ENCODE data around the gene SEC22C.
A peak's percentile ranks its signal among the peaks of the same experiment; 100 is the strongest.

DNA sequence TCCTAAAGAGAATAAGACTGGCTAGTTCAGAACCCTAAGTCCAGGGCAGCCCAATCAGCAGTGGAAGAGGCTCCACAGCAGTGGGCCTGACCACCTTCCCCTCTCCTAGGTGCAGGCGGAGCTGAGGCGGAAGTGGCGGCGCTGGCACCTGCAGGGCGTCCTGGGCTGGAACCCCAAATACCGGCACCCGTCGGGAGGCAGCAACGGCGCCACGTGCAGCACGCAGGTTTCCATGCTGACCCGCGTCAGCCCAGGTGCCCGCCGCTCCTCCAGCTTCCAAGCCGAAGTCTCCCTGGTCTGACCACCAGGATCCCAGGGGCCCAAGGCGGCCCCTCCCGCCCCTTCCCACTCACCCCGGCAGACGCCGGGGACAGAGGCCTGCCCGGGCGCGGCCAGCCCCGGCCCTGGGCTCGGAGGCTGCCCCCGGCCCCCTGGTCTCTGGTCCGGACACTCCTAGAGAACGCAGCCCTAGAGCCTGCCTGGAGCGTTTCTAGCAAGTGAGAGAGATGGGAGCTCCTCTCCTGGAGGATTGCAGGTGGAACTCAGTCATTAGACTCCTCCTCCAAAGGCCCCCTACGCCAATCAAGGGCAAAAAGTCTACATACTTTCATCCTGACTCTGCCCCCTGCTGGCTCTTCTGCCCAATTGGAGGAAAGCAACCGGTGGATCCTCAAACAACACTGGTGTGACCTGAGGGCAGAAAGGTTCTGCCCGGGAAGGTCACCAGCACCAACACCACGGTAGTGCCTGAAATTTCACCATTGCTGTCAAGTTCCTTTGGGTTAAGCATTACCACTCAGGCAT is 45.6 kb downstream of the SEC22C start:
- TF ChIP-seq, protein P1, sequence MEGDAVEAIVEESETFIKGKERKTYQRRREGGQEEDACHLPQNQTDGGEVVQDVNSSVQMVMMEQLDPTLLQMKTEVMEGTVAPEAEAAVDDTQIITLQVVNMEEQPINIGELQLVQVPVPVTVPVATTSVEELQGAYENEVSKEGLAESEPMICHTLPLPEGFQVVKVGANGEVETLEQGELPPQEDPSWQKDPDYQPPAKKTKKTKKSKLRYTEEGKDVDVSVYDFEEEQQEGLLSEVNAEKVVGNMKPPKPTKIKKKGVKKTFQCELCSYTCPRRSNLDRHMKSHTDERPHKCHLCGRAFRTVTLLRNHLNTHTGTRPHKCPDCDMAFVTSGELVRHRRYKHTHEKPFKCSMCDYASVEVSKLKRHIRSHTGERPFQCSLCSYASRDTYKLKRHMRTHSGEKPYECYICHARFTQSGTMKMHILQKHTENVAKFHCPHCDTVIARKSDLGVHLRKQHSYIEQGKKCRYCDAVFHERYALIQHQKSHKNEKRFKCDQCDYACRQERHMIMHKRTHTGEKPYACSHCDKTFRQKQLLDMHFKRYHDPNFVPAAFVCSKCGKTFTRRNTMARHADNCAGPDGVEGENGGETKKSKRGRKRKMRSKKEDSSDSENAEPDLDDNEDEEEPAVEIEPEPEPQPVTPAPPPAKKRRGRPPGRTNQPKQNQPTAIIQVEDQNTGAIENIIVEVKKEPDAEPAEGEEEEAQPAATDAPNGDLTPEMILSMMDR (IDR thresholded peaks at IDR 0.05): peak; percentile 57
- no peak for TF ChIP-seq EZH2 (IDR thresholded peaks at IDR 0.05)
- no peak for TF ChIP-seq EZH2phosphoT487 (IDR thresholded peaks at IDR 0.05)

All from neural progenitor cell (in vitro differentiated cells).